OCI-LY7 (cell line): ENCODE results near the gene CDKN1C.

Experiments
- EZH2phosphoT487 ChIP-seq: fragments of 200-600 bp; sonication (generic); IDR thresholded peaks from 2 replicates; pipeline ENCODE4 v1.6.1; 2018; ENCODE audit warnings: low read depth, borderline replicate concordance, mild to moderate bottlenecking, mixed run types, antibody characterized with exemption, low read length, moderate library complexity, mixed read lengths
- TF ChIP-seq, protein P1 (sequence below): fragments of 200-600 bp; sonication (generic); conservative IDR thresholded peaks from 2 replicates; pipeline ENCODE4 v1.5.1; 2014; ENCODE audit warnings: mild to moderate bottlenecking, antibody characterized with exemption, low read length, moderate library complexity, mixed read lengths

DNA sequence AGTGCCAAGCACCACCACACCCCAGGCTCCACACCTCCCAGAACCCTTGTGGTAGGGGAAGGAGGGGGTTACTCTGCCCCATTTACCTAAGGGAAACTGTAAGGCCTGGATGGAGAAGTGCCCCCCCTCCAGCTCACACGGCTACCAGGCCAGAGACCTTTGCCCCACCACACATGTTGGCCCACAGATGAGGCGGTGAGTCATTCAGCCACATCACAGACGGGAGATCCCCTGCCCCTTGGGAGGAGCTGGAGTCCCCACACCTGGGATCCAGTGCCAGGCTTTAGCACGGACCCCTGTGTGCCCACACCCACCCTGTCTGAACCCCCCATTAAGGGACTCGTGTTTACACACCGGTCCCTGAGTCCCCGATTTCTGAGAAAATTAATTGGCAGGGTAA, 24.9 kb downstream of the CDKN1C start:
- TF ChIP-seq, protein P1, sequence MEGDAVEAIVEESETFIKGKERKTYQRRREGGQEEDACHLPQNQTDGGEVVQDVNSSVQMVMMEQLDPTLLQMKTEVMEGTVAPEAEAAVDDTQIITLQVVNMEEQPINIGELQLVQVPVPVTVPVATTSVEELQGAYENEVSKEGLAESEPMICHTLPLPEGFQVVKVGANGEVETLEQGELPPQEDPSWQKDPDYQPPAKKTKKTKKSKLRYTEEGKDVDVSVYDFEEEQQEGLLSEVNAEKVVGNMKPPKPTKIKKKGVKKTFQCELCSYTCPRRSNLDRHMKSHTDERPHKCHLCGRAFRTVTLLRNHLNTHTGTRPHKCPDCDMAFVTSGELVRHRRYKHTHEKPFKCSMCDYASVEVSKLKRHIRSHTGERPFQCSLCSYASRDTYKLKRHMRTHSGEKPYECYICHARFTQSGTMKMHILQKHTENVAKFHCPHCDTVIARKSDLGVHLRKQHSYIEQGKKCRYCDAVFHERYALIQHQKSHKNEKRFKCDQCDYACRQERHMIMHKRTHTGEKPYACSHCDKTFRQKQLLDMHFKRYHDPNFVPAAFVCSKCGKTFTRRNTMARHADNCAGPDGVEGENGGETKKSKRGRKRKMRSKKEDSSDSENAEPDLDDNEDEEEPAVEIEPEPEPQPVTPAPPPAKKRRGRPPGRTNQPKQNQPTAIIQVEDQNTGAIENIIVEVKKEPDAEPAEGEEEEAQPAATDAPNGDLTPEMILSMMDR = no peak
- no peak for TF ChIP-seq EZH2phosphoT487
